Fibroblast of gingiva (primary cell): ENCODE results near the gene VASH2.
"Not testable (repeated sequence)": the region's sequence is repeated elsewhere in the genome, so short reads cannot be mapped to it uniquely, and the experiment has no call there.

ENCODE experiments used
- DNase-seq: peaks from one replicate; pipeline ENCODE4 v3.0.0-alpha.2; 2011; ENCODE audit warnings: low read depth

The VASH2 gene

DNA sequence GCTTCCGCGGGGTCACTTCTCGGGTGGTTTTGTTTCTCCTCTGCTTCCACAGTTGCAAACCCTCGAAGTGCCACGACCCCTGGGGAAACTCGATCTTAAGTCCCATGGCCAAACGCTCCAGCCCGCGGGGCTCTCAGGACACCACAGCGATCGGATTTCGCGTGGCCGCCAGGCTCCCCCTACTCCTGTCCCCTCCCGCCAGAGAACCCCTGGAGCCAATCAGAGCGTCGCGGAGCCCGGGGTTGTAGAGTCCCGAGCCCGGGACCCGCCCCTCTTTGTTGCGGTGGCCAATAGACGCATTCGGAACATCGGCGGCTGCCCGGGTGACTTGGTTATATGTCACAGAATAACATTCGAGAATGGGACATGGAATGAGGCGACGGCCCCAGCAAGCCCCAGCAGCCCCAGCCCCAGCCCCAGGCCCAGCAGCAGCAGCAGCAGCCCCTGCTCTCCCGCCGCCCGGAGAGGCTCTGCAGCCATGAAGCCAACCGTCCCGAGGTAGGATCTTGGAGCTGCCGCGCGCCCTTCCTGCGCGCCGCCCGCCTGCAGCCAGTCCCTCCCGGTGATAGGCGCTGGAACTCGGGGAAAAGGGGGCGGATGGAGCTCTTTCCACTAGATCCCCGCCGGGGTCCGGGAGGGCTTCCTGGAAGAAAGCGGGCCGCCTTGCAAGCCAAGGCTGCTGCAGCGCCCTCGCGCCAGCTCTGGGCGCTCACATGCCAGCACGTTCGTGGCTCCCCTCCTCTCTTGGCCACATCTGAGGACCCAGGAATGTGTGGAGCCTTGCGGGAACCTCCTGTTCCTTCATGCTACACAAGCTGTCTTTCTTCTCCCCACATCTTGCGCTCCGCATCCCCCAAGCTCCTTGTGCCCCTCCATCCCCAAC is at the start of gene VASH2:
Gene VASH2, plus strand, starts transcription at position 299 of the 883 bp plus-strand sequence. CDS start 1,002 bp downstream, outside the sequence.
- DNase-seq, result peak; percentile 50

DNA sequence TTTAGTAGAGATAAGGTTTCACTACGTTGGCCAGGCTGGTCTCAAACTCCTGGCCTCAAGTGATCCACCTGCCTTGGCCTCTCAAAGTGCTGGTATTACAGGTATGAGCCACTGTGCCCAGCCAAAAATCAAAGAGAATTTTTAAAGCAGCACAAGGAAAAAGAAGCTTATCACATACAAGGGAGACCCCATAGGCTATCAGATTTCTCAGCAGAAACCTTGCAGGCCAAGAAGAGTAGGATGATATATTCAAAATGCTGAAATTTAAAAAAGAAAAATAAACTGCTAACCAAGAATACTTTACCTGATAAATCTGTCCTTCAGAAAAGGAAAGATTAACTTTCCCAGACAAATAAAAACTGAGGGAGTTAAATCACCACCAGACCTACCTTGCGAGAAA is 49.1 kb upstream of the VASH2 start:
- no peak for DNase-seq

DNA sequence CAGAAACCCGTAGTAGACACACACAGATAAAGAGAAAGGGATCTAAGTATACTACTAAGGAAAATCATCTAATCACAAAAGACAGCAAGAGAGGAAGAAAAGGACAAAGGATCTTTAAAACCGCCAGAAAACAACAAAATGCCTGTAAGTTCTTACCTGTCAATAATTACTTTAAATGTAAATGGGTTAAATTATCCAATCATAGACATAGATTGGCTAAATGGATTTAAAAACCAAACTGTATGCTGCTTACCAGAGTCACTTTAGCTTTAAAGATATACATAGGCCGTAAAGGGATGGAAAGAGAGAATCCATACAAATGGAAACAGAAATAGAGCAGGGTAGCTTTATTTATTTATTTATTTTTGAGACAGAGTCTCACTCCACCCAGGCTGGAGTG is 48.3 kb upstream of the VASH2 start:
- DNase-seq, result no peak

DNA sequence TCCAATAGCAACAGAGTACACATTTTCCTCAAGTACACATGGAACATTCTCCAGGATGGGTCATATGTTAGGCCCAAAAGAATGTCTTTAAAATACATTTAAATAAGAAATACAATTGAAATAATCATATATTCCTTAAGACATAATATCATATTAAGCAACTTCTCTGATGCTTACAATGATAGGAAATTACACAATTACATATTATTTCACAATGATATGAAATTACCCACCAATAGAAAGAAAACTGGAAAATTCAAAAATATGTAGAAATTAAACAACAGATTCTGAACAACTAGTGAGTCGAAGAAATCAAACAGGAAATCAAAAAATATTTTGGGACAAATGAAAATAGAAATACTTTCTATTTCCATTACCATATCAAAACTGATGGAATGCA is 46.7 kb upstream of the VASH2 start:
- DNase-seq, result no peak

DNA sequence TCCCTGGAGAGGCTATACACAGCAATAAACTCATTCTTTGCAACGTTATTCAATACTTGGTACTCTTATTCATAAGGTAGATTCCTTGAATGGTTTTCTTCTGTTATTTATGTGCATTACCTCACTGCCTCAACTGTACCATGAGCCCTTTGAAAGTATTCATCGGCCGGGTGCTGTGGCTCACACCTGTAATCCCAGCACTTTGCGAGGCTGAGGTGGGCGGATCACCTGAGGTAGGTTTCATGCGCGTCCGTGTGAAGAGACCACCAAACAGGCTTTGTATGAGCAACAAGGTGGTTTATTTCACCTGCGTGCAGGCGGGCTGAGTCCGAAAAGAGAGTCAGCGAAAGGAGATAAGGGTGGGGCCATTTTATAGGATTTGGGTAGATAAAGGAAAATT is 42.3 kb upstream of the VASH2 start:
- DNase-seq, result not testable (repeated sequence)

DNA sequence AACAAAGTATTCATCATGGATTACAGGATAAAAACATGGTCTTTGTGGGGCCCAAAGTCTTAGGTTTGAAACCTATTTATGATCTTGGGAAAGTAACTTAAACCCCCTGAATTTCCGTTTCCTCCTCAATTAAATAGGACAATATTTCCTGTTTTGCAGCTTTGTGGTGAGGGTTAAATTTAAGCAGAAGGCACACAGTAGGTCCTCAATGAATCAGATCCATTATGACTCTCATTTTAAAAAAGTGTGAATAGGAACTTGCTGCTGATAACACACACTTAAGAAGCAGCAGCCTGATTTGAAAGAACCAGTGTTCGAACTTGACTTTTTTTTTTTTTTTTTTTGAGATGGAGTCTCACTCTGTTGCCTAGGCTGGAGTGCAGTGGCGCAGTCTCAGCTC is 41.4 kb upstream of the VASH2 start:
- no peak for DNase-seq

DNA sequence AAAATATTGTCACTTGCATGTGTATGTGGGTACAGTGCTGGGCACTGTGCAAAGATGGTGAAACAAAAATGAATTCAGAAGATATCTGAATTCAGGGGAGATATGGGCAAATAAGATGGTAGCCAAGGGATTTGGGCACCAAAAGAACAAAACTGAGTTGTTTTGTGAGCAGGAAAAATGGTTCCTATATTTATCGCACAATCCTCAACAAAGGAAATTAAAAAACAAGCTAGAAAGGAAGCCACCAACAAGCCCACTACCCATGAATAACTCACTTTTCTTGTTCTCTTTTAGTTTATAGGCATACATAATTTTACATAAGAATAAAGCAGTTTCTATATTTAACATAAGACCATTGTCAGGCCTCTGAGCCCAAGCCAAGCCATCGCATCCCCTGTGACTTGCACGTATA is 40.7 kb upstream of the VASH2 start:
- no peak for DNase-seq

GRCh38 chr1:212910213-212910612 is 40.1 kb upstream of the VASH2 start:
- DNase-seq, result not testable (repeated sequence)

DNA sequence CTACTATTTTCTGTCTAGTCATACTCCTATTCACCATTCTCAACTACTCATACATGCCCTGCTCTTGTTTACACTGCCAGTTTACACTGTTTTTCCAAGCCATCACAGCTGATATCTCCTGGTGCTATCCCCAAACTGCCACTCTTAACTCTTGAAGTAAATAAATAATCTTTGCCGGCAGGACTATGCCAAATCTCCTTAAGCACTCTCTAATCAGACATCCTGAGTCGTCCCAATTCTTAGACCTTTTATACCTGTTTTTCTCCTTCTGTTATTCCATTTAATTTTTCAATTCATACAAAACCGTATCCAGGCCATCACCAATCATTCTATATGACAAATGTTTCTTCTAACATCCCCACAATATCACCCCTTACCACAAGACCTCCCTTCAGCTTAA is 36.7 kb upstream of the VASH2 start:
- DNase-seq, result not testable (repeated sequence)

GRCh38 chr1:212914110-212914509 is 36.2 kb upstream of the VASH2 start:
- not testable (repeated sequence) for DNase-seq

- no peak for DNase-seq
Observed at GRCh38 chr1:212914789-212915188, 35.6 kb upstream of the VASH2 start.

DNA sequence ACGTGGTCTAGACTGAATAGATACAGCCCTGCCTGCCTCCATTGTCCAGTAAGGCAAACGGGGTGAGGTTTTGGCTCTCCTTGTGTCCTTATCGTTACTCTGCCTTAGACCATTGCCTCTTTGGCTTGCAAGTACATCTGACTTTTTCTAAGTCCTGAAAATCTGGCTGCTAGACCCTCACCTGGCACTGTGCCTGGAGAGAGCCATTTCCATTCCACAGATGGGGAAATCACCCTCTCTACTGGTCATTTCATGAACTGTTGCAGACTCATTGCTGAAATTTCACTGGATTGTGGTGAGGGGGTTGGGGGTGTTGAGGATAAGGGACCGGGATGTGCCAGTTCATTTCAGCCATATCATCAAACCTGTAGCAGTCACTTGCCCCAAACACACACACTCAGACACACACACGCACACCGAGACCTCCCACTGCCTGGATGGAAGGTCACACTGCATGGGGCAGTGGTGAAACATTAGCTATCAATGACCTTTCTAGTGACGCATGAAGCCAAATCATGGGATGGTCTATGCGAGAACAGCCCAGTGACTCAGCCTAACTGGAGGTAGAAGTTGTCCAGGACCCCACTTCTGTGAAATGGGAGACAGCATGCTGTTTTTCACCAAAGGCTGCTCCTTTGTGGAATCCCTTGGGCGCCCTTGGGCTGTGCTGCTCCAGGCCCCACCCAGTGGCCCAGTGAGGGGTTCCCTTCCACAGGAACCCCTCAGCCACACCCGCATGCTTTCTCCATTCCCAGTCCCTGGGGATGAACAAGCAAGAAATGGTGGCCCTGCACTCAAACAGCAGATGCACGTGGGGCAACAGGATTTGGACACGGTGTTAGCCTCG is 34.9 kb upstream of the VASH2 start:
- peak; percentile 11 for DNase-seq

DNA sequence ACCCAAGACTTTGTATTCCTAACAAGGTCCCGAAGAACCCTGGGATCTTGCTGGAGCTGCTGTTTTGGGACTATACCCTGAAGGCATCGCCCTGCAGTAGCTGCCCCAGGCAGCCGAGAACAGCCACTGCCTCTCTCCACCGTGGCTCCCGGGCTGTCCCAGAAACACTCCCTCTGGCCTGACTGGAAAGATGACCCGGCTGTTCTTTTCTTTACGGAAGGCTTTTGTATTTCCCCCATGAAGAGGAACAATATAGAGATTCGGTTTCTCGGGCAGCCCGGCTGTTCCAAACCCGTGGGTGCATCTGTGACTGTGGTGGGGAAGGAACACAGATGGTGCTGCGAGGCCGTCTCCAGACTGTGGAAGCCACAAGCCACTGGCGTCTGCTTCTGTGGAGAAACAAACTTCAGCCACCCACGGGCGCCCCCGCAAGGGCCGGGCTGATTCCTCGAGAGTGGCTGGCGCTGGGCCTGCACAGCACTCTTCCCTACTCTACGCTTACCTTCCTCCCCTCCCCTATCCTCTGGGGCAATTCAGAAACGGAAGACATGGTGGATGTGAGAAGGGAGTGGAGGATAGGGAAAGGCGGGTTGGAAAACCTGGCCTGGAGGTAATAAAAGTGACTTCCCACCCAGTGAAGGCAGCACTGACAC is 33.7 kb upstream of the VASH2 start:
- no peak for DNase-seq

GRCh38 chr1:212917134-212917485 is 33.2 kb upstream of the VASH2 start:
- no peak for DNase-seq

GRCh38 chr1:212917858-212918257 is 32.5 kb upstream of the VASH2 start:
- DNase-seq, result no peak

DNA sequence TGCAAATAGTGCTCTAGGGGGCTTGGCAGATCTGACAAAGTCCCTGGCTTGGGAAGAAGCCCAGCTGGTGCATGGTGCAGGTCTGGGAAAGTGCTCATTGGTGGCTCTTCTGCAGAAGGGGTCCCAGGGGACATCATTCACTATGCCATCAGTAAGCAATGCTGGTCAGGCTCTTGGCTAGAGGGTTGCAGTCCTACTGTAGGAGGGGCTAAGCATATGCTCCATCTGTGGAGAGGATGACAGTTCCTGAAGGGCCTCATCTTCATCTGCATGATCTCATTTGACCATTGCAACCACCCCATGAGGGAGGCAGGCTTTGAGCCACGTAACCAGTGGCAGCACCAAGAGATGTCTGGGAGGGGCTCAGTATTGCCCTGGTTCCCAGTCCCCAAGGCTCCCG is 31.5 kb upstream of the VASH2 start:
- DNase-seq, result no peak

DNA sequence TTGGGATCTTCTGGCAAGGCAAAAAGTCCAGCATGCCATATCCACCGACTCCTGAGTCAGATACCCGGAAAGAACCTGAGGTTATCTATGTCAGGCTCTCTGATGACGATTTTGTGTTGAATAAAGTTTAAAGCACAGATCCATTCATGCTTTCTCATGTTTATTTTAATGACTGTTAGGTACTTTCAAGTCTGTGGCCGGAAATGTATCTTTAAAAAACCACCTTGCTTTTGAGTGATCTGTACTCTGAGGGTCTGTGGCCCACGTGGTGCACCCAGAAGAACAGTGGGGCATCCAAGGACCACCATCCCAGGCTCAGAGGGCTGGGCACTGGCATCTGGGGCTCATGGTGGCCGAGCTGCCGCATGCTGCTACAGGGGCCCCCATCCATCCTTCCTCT is 30.1 kb upstream of the VASH2 start:
- DNase-seq, result no peak

GRCh38 chr1:212920896-212921295 is 29.4 kb upstream of the VASH2 start:
- DNase-seq, result no peak

DNA sequence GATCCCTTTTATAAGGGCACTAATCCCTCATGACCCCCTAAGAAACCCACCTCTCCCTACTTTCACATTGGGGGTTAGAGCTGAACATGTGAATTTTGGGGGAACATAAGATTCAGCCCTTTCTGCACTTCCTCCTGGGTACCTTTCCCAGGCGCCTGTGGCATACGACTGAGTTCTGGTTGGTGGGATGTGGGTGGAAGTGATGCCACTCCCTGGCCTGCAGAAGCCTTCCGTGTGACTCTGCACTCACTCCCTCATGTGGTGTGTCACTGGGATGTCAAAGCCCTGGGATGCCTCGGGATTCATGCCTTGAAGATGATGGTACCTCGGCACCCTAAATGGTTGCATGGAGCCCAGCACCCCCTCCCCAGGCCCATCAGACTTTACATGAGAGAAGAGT is 28.3 kb upstream of the VASH2 start:
- no peak for DNase-seq

DNA sequence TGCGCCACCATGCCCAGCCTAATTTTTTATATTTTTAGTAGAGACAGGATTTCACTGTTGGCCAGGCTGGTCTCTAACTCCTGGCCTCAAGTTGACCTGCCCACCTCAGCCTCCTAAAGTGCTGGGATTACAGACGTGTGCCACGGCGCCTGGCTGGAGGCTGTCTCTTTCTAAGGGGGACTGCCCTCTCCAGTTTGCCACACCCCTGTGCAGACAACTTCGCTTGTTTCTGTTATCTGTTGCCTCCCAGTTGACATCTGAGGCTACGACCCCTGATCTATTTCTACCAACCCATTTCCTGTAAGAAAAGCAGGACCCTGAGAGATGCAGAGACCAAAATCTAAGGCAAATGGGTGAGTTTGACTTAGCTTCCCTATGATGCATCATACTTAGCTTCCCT is 24.0 kb upstream of the VASH2 start:
- DNase-seq, result no peak

DNA sequence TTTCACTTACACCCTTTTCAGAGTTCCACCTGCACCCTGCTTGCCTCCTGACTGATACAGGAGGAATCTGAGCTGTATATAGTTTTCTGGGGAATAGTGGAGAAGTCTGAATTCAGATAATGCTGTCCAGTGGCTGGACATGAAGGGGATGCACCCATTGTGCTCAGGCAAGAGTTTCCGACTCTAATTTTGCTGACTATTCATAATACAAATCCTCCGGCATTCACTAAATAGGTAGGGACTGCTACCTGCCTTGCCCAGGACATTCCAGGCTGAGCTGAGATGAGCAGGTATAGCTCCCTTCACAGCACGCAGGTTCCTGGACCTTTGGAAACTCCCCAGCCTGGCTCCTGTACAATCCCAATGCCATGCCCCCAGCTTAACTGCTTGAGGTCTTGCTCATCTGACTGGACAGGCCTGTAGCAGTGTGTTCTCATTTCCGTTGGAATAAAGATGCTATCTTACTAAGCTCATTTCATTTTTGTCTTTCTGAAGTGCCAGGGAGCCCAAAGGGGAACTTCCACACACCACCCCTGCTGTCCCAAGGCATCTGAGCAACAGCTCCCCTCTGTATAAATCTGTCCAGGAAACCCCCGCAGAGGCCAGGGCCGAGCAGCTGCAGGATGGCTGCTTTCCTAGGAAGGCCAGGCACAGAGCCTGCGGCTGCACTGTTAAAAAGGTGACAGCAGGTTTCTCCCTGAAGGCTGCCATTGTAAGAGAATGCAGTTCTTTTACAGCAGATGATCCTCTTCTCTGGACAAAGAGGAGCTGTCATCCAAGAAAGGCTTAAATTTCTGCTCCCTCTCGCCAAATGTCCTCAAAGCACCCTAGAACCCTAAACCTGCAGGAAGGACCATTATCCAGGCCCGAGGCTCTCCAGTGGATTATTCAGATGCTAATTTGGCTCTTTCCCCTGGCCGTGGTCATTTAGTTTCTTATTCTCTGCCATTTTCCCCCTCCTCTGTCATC is 21.7 kb upstream of the VASH2 start:
- DNase-seq, result no peak
